HG03045 (cell line): ENCODE measurements around the gene ITM2B.
"Not testable (repeated sequence)": the region's sequence is repeated elsewhere in the genome, so short reads cannot be mapped to it uniquely, and the experiment has no call there.

Experiments used
- ATAC-seq: cut with Tn5 transposase; IDR thresholded peaks from one replicate; pipeline ENCODE4 v1.9.1; 2021; ENCODE audit warnings: mild to moderate bottlenecking, moderate library complexity; ENCODE audit not compliant: unreplicated experiment

ITM2B gene

DNA sequence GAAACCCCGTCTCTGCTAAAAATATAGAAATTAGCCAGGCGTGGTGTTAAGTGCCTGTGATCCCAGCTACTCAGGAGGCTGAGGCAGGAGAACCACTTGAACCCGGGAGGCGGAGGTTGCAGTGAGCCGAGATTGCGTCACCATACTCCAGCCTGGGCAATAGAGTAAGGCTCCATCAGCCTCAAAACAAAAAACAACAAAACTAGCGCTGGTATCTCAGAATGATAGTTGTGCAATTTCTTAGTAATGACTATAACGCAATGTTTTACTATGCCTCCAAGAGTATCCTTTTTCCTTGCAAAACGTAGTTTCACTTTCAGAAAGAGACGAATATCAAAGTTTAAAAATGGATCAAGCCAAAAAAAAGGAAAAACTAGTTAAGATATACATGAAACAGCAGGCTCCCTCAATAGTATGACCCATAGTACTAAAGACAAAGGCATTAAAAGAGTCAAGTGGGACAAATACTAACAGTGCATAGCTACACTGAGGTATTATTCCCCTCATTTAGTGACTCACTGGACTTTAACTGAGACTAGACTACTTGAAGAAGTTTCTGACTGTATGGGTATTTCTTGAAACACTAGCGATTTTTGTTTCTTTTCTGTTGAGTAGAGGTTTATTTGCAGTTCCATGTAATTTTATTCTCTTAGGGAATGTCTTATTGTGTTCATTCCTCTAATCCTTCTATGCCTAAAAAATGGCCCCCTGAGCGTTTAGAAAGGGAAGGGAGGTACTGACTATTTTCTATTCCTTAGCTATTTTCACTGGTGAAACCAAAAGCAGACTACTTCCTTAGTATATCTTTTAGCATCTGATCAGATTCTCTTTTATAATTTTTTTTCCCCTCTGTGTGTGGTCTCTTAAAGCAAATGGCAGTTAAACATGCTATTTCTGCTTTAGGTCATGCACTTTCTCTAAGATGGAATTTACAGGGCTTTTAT lies 10.4 kb upstream of the ITM2B start:
- ATAC-seq = no peak

DNA sequence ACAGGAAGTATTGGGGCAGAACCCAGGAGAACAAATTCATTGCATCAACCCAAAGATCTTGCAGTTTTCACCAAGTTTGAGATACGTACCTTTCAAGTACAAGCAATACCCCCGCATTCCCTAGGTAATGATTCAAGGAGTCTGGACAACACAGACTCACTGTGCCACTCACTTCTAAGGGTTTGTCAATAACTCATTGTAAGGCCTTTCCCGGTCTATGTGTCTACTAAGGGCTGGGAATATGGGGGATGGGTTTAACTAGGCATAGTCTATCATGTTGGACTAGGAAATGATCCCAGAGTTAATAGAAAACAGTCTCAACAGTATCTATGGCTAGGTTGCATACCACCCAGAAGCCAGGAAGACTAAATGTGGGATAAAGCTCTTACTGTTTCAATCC lies 8.3 kb upstream of the ITM2B start:
- no peak for ATAC-seq

DNA sequence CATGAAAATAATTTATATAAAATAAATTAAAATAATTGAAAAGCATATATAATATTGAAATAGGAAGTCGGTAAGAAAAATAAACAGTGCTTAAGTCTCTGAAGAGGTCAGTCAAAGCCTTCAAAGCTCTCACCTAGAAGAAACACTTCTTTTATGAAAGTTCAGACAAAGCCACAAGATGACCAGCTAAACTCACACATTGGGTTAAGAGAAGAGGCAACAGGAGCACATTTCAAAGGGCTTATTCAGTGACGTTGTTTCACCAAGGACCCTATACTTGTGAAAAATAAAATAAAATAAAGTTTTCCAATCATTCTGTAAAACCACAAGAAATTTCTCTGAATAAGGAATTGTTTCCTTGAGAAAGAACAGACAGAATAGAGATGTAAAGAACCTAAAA lies 2.5 kb upstream of the ITM2B start:
- no peak for ATAC-seq

DNA sequence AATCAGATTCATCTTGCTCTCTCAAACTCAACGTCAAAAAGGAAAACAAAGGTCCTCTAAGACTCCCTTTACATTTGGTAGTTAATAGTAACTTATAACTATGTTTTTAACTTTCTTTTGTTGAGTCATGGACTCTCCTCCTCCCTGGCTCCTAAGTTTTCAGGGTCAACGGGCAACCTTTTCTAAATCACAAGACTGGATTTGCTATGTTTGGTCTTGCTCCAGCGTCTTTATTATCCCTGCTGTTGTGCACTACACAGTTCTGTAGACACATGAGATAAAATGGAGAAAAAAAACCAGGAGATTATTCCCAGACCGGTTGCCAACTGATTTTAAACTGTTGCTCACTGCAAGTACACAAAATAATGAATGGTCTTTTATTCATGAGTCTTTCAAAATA lies 1.9 kb upstream of the ITM2B start:
- no peak for ATAC-seq

DNA sequence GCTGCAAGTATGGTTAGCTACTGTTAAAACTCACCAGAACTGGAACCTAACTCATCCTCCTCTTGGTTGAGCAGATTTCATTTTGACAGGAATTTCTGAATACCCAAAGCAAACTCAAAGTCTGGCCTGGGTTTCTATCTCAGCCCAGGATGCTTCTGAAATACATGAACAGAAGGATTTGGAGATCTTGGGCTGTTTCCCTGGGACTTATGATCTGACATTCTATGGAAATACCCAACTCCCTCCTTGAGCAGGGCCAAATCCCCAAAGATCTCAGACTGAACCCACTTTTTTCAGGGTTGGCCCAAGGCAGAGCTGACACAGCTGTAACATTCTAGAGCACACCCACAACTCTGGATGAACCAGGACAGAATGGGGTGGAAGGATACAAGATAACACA lies 1.1 kb upstream of the ITM2B start:
- no peak for ATAC-seq

DNA sequence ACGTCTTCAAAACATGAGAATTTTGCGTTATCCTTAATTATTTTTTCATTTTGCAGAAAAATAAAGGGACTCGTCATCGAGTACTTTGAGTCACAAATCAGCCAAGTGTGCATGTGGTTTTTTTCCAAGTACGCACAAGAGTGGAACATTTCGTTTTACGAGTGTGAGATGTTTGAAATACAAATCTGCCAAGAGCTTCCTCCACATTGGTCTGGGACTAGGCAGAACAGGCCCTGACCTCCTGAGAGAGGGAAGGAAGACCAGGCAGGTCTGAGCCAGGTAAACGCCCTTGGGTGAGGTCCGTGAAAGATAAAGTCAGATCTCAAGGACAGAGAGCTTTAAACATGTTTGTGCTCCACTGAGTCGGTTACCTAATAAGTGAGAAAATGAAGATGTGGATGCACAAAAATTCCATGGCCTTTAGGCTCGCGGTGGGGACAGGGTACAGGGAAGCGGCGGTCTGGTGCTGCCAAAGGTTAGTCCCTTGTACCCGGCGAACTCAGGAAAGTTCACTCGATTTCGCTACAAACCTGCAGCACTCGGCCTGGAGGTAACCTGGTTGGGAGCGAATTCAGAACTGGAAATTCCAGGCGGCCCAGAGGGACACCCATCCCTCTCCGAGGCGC lies 473 bp upstream of the ITM2B start:
- ATAC-seq = peak; percentile 27

DNA sequence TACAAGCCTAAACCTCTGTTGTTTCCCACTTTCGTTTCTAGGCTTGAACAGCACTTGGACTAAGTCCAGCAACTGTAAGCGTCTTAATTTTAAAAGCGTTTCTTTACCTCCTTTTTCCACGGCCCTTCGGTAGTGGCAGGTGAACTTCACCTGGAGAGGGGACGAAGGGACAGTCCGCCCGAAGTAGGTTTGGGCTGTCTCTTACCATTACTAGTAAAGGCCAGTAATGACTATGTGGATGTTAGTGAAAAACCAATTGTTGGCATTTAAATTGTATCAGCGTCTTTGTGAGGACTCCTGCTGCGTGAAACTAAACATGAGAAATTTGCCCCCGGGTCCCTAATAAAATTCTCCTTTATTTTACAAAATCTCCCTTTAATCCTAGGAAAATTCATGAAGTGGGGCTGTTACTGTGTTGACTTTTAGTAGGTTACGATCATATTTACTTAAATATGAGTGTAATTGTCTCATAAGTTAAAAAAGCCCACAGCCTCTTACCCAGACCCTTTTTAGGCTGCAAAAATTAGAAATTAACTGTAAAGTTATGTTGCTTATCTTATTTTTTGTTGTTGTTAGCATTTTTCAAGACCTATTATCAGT lies 983 bp downstream of the ITM2B start:
- ATAC-seq = no peak

DNA sequence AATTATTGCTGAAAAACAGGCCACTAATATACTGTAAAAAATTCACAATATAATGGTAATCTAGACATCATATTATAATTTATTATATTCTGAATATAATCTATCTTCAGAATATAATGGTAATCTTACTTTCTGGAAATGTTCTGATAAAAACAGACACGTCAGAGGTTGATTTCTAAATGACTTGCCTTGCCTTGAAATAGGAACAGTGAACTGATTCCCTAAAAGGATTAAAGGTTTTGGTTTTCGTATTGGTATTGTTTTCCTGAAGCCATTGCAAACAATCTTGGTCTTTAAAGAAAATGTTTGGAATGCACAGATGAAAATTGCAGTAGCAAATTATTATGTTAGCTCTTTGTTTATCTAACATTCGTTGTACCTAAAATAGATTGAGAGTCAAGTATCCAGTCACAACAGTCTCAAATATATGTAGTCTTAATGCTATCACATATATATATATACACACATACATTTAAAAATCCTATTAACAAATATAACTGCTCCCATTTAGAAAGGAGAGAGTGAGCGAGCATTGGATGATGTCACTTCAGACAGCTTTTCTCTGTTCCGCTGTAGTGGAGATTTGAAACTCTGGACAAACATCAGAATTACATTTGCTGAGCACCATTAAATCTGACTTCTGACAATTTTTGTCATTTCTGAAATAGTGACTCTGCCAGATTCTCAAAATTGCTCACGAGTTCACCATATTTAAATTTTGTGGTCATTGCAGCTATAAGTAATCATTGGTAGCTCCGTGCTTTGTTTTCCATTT lies 1.7 kb downstream of the ITM2B start:
- no peak for ATAC-seq

DNA sequence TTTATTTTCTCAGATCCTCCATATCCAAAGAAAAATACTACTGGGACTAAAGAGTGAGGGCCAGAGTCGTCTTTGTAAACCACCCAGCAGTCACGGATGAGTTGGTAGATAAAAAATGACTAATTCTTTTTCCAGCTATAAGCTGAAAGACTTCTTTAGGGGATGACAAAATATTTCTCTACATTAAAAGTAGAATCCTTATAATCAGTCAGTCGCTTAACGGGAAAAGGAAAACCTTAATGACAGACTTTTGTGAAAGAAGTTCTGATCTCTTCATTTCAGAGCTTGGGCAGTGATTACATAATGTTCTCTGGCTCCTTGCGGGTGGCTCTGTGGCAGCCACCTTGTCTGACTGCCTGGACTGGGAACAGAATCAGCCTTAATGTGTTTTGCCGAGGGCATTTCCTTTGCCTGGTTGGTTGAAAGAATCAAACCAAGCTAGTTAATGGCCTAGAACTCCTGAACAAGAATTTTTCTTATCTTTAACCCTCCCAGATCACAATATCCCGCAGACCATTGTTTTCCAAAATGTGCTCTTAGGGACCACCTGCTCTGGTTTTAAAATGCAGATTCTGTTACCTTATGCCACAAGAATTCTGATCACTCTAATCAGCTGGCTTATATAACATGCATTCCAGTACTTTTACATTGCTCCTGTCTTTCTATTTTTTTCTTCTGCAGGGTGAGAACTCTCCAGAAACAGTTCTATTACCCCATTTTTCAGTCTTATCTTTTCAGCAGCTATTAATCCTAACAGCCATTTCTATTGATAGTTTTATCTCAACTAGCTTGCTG lies 2.5 kb downstream of the ITM2B start:
- no peak for ATAC-seq

DNA sequence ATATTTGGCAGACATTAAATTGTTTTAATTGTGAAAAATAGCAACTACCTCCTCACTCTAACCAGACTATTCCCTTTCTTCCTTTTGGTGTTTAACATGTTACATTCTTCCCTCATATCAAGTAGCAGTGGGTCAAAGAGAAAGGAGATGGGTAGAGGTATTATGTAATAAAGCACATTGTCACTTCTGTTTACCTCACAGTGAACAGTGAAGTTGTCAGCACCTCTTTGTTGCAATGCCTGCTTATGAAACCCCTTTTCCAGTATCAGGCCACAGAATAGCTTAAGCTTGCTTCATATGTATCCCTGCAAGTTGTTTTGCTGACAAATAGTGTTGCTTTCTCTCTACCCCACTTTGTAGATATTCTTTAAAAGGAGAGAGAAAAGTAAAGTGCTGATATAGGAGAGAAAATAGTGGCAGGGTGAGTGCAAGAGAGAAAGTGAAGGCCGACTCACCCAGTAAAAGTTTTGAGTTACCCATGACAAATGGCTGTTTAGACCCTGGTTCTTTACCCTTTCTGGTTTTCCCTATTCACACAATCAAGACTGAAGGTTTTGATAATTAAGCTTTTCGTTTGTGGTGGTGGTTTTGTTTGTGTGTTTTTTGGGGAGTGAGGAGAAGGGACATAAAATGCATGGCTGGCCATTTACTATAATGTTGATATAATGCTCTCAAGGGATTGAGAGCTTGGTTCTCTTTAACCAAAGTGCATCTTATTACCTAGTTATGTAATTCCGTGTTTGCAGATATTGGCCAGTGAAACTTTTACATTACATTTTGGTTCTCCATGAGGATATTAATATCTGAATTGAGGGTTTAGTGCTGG lies 3.7 kb downstream of the ITM2B start:
- ATAC-seq = no peak

DNA sequence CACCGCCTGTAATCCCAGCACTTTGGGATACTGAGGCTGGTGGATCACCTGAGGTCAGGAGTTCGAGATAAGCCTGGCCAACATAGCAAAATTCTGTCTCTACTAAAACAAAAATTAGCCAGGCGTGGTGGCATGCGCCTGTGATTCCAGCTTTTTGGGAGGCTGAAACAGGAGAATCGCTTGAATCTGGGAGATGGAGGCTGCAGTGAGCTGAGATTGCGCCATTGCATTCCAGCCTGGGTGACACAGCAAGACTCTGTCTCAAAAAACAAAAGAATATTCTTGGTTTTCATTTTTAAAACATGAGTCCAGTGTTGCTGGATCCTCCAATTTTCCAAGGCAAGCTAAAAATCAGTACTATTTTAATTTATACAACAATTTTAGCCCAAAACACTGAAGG lies 6.4 kb downstream of the ITM2B start:
- ATAC-seq = not testable (repeated sequence)

DNA sequence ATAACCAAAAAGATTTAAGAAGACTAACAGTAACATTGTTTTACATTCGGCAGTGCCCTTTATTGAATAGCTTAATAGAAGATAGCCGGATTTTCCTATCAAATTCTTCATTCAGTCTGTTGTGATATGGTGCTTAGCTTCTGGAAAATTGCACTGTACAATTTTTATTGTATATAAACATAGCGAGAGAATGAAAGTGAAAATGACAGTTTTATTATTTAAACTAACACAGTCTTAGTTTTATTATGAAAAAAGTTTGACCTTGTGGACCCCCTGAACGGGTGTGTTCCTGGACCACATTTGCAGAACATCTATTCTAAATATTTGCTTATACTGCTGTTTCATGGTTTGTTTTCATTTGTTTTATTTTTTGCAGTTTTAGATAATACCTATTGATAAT lies 8.6 kb downstream of the ITM2B start:
- ATAC-seq = no peak

DNA sequence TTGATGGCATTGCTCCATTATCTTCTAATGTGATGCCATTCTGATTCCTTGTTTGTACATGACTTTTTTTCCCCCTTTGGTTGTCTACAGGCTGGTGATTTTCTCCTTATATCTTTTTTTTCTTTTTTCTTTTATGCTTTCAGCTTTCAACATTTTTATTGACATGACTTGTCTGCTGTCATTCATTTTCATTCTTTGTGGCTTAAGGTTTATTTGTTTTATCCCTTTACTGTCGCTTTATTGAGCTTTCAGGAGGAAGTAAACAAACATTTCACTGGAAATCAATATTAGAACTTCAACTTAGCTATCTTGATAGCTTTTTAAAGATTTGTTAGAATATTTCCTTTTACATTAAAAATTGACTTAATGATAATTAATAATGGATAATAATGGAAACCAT lies 9.7 kb downstream of the ITM2B start:
- no peak for ATAC-seq

DNA sequence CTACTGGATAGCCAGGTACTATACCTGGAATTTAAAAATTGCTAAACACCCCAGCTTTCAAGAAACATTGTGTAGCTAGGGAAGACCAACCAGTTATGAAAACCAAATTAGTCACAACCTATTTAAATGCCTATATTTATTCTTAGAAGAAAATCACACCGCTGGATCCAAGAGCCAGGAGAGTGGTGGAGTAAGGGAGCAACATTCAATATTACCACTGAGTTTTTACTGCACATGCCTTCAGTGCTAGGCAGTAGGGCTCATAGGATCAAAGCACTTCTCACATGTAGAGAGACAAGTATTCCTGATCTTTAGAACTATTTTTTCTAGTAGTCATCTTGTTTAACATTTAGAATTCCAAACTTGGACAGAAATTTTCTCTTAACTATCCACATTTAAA lies 11.2 kb downstream of the ITM2B start:
- no peak for ATAC-seq

DNA sequence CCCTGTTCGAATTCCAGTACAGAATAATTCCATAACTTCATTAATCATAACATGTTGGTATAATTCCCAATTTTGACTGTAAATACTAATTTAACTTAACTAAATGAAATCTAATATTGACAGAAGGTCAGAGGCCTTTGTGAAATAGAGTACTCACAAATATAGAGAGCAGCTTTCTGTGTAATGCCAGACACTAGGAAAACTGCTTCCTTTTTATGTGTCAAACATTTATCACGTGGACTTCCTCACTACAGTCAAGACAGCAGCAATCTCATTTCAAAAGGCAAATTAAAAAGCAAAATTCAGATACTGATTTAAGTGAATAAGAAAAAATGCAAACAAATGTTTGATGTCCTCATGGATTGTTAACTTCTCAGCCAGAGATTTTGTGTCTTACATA lies 13.1 kb downstream of the ITM2B start:
- no peak for ATAC-seq

DNA sequence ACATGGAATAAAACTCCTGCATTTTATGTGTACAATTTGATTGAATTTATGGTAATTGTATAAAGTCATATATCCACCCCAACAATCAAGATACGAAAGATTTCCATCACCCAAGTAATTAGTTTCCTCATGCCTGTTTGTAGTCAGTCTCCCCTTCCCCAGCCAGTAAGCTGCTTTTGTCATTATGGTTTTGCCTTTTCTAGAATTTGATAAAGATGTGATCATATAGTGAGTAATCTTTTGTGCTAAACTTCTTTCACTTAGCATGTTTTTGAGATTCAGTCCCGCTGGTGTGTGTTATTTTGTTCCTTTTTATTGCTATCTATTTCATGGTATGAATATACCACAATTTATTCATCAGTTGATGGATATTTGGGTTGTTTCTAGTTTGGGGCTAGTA lies 16.0 kb downstream of the ITM2B start:
- ATAC-seq = no peak

DNA sequence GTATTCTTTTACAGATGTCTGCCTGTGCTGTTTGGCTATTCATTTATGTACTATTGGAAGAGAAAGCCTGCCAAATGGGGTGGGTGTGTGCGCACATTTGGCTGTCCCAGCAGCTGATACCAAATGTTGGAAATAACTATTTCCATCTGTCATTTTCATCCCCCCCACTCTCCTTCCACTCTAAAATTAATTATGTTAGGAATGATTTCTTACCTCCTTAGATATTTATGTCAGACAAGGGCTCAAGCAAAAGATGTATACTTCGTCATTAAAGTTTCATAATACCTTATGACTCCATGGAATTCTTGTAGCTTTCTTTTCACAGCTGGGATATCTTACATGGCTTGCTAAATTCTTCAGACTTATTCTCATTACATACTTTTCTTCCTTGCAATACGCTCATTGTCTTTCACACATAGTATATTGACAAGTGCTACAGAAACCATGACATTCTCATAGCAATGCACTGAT lies 18.6 kb downstream of the ITM2B start:
- ATAC-seq = no peak

DNA sequence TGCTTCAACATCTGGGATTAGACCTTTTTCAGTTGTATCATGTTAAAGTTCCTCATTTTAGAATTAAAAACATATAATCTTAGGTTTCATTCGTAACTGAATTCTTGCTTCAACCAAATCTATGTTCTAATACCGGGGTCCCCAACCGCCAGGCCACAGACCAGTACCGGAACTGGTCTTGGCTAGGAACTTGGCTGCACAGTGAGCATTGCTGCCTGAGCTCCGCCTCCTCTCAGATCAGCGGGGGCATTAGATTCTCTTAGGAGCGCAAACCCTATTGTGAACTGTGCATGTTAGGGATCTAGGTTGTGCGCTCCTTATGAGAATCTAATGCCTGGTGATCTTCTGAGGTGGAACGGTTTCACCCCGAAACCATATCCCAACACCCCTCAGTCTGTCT lies 19.2 kb downstream of the ITM2B start:
- ATAC-seq = no peak

DNA sequence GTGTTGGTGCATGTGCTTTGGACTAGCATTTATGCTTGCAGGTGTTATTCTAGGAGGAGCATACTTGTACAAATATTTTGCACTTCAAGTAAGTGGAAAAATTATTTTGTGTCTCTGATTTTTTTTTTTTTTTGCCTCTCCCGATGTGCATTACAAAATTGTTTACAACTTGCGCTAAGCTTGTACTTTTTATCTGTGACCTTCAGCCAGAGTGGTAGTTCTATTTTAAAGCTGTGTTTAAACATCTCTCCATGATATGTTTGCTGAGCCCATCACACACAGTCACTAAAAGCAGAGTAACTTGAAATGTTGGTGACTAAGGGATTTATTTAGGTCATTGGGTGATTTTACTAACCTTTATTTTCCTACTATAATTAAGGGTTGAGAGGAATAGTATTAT lies 20.8 kb downstream of the ITM2B start:
- no peak for ATAC-seq

DNA sequence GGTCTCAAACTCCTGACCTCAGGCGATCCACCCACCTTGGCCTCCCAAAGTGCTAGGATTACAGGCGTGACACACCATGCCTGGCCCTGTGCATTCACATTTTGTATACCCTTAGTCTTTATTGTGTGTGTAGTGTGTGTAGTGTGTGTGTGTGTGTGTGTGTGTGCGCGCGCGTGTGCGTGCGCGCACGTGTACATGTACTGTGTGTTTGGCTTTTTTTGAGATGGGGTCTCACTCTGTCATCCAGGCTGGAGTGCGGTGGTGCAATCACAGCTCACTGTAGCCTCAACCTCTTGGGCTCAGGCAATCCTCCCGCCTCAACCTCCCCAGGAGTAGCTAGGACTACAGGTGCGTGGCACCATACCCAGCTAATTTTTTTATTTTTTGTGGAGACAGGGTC lies 22.1 kb downstream of the ITM2B start:
- no peak for ATAC-seq
